Gastroesophageal sphincter (tissue), 3 donors: ENCODE data around the gene CD200R1L.

Experiments
- CTCF ChIP-seq, 4 experiments: fragments of 200-600 bp in 2 of 4; fragments of 450-650 bp in 2 of 4; sonication (generic) in 1 of 4; IDR thresholded peaks; one replicate each; pipeline ENCODE4 v1.5.1; 2017 to 2019; ENCODE audit warnings: antibody characterized with exemption in 4 of 4, mild to moderate bottlenecking in 2 of 4, moderate library complexity in 2 of 4
- POLR2A ChIP-seq, 2 donors: fragments of 450-650 bp; IDR thresholded peaks; one replicate each; pipeline ENCODE4 v1.6.1; 2017; ENCODE audit warnings: antibody characterized with exemption in 2 of 2, mild to moderate bottlenecking in 2 of 2, moderate library complexity in 1 of 2
- POLR2AphosphoS5 ChIP-seq: sonication (generic); formaldehyde crosslinking; IDR thresholded peaks from one replicate; pipeline ENCODE4 v1.6.1; 2017; ENCODE audit warnings: antibody characterized with exemption

DNA sequence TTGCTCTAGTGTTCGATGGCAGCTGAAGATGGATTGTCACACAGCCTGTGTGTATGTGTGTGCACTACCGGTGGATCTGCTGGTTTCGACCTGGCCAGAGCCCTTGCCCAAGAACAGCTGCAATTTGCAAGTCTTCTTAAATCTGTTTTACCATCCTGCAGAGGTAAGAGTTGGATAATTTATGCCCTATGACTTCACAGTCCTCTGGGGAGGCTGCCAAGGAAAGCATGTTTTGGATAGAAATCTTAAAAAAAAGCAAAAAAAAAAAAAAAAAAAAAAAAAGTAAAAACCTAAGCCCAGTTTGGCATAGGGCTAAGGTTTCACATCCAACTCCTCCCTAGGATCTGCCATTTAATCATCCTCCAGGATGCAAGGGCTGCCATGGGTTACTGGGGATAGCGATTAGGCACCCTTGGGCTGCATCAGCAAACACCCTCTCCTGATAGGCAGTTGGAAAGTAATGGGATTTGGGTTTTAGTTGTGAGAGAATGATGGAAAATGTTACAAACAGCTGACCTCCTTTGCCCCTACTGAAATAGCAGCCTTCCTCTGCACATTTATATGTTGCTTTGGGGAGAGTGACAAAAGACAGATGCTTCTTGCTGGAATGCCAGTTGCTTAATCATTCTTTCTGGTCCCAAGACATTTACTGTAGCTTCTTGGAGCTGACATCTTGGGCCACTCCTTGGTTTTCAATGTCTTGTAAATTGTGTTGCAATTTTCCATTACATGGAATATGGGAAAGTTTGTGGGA lies 35.4 kb downstream of the CD200R1L start:
- TF ChIP-seq CTCF (IDR thresholded peaks at IDR 0.05), result no peak
- TF ChIP-seq POLR2A (IDR thresholded peaks at IDR 0.05), result no peak
- peak; percentile 93 for TF ChIP-seq POLR2AphosphoS5
